Hepatocyte (in vitro differentiated cells): ENCODE results near the gene MRC1. TPM values are rescaled to one million over a fixed set of nuclear protein-coding genes. Genes with fewer than 3 reads are reported as not detected.

Source experiments
- DNase-seq: peaks from one replicate; pipeline ENCODE4 v3.0.0-alpha.2; 2016; ENCODE audit warnings: low spot score
- H2AFZ ChIP-seq: fragments of 200-600 bp; sonication (generic); 2 replicates; pipeline ENCODE4 v1.6.0; 2016; ENCODE audit warnings: antibody characterized with exemption, mild to moderate bottlenecking
- H3K27ac ChIP-seq: fragments of 200-600 bp; sonication (generic); 2 replicates; pipeline ENCODE4 v1.5.1; 2016; ENCODE audit warnings: mild to moderate bottlenecking
- H3K27me3 ChIP-seq: fragments of 200-600 bp; sonication (generic); 2 replicates; pipeline ENCODE4 v1.6.1; 2016
- H3K36me3 ChIP-seq: fragments of 200-600 bp; sonication (generic); replicated peaks from 2 replicates; pipeline ENCODE4 v1.5.1; 2016; ENCODE audit warnings: low read depth; ENCODE audit not compliant: insufficient read depth
- H3K4me1 ChIP-seq: fragments of 200-600 bp; sonication (generic); 2 replicates; pipeline ENCODE4 v1.5.1; 2016; ENCODE audit warnings: mild to moderate bottlenecking, moderate library complexity; ENCODE audit not compliant: insufficient read depth
- H3K4me2 ChIP-seq: fragments of 200-600 bp; sonication (generic); 2 replicates; pipeline ENCODE4 v1.6.0; 2016
- H3K4me3 ChIP-seq: fragments of 200-600 bp; sonication (generic); 2 replicates; pipeline ENCODE4 v1.5.1; 2016; ENCODE audit warnings: mild to moderate bottlenecking
- H3K79me2 ChIP-seq: fragments of 200-600 bp; sonication (generic); 2 replicates; pipeline ENCODE4 v1.6.0; 2017; ENCODE audit warnings: mild to moderate bottlenecking
- H3K9me2 ChIP-seq: fragments of 200-600 bp; sonication (generic); replicated peaks from 2 replicates; pipeline ENCODE4 v1.6.0; 2017; ENCODE audit warnings: mild to moderate bottlenecking; ENCODE audit not compliant: insufficient read depth
- H3K9me3 ChIP-seq: fragments of 200-600 bp; sonication (generic); 2 replicates; pipeline ENCODE4 v1.5.1; 2016; ENCODE audit warnings: low read depth, mild to moderate bottlenecking
- H4K20me1 ChIP-seq: fragments of 200-600 bp; sonication (generic); 2 replicates; pipeline ENCODE4 v1.6.0; 2016; ENCODE audit warnings: mild to moderate bottlenecking; ENCODE audit not compliant: insufficient read depth, poor library complexity, severe bottlenecking
- CTCF ChIP-seq: fragments of 200-600 bp; sonication (generic); IDR thresholded peaks from 2 replicates; pipeline ENCODE4 v1.5.1; 2016; ENCODE audit warnings: antibody characterized with exemption, mild to moderate bottlenecking; ENCODE audit not compliant: poor library complexity
- EZH2 ChIP-seq: fragments of 200-600 bp; sonication (generic); IDR thresholded peaks from 2 replicates; pipeline ENCODE4 v1.6.1; 2016; ENCODE audit warnings: antibody characterized with exemption, mild to moderate bottlenecking, borderline replicate concordance
- EZH2phosphoT487 ChIP-seq: fragments of 200-600 bp; sonication (generic); IDR thresholded peaks from one replicate; pipeline ENCODE4 v1.6.1; 2018; ENCODE audit warnings: antibody characterized with exemption, mild to moderate bottlenecking, low read depth, moderate library complexity; ENCODE audit not compliant: unreplicated experiment, severe bottlenecking
- WGBS: methylation state at CpG from one replicate; pipeline ENCODE4 v1.1.6; 2016; ENCODE audit warnings: low lambda C conversion rate; ENCODE audit errors: missing lambda C conversion rate; 5-methylcytosine and 5-hydroxymethylcytosine counted together
- polyA plus RNA-seq: library from polyadenylated mRNA; unstranded; fragments of >200 nt; fragmentation: Nextera tagmentation; extraction: Ambion mirVana; gene quantifications from 2 replicates; pipeline ENCODE4 v1.2.1, GENCODE V29; 2016
- total RNA-seq: library from RNA; depleted of rRNA; stranded (reverse); fragments of >200 nt; gene quantifications from 2 replicates; pipeline ENCODE4 v1.2.3, GENCODE V29; 2014

Gene MRC1
- total and polyA plus RNA-seq, 2 experiments from 2014 or later = 0.30 to 2.4 TPM

- H3K27me3 ChIP-seq = no peaks in the 10 kb centered on the region
- no peaks in the 10 kb centered on the region for H3K9me2 ChIP-seq
- H3K9me3 ChIP-seq = no peaks in the 10 kb centered on the region
- H3K27ac ChIP-seq = no peak overlapping the region
- no peaks in the 10 kb centered on the region for H3K79me2 ChIP-seq
- no peaks in the 10 kb centered on the region for H3K4me1 ChIP-seq
- no peak for TF ChIP-seq EZH2
- no peak for TF ChIP-seq EZH2phosphoT487
- H2AFZ ChIP-seq = no peak overlapping the region
- whole genome bisulfite sequencing = 88% methylated on average over 6 of the region's 6 CpGs
- no peak for DNase-seq
- H3K4me3 ChIP-seq = no peak overlapping the region
- no peaks in the 10 kb centered on the region for H3K36me3 ChIP-seq
- no peaks in the 10 kb centered on the region for H4K20me1 ChIP-seq
- no peak overlapping the region for H3K4me2 ChIP-seq
These were observed 61.9 kb downstream of the MRC1 start for GRCh38 chr10:17871036-17871435.

- H3K9me2 ChIP-seq = no peaks in the 10 kb centered on the region
- no peak overlapping the region for H3K27ac ChIP-seq
- WGBS = 65% methylated on average over 8 of the region's 8 CpGs
- no peak overlapping the region for H3K4me3 ChIP-seq
- H3K27me3 ChIP-seq = no peaks in the 10 kb centered on the region
- no peak overlapping the region for H2AFZ ChIP-seq
- TF ChIP-seq EZH2 = no peak
- TF ChIP-seq CTCF = peak; percentile 41
- no peak for TF ChIP-seq EZH2phosphoT487
- DNase-seq = peak; percentile 9
- no peaks in the 10 kb centered on the region for H3K79me2 ChIP-seq
- no peaks in the 10 kb centered on the region for H4K20me1 ChIP-seq
- no peaks in the 10 kb centered on the region for H3K36me3 ChIP-seq
- H3K9me3 ChIP-seq = no peaks in the 10 kb centered on the region
- H3K4me2 ChIP-seq = no peak overlapping the region
- H3K4me1 ChIP-seq = no peaks in the 10 kb centered on the region
These were observed 63.3 kb downstream of the MRC1 start for GRCh38 chr10:17872191-17873091.

- no peaks in the 10 kb centered on the region for H3K9me2 ChIP-seq
- DNase-seq = no peak
- H2AFZ ChIP-seq = no peak overlapping the region
- H4K20me1 ChIP-seq = no peaks in the 10 kb centered on the region
- H3K27ac ChIP-seq = no peak overlapping the region
- no peaks in the 10 kb centered on the region for H3K36me3 ChIP-seq
- no peaks in the 10 kb centered on the region for H3K27me3 ChIP-seq
- H3K4me3 ChIP-seq = no peak overlapping the region
- H3K9me3 ChIP-seq = no peaks in the 10 kb centered on the region
- no peak for TF ChIP-seq EZH2
- TF ChIP-seq CTCF = no peak
- no peak for TF ChIP-seq EZH2phosphoT487
- WGBS = 64% methylated on average over 2 of the region's 2 CpGs
- no peak overlapping the region for H3K4me2 ChIP-seq
- no peaks in the 10 kb centered on the region for H3K4me1 ChIP-seq
- no peaks in the 10 kb centered on the region for H3K79me2 ChIP-seq
These were observed 64.8 kb downstream of the MRC1 start for GRCh38 chr10:17873946-17874345.

- Histone ChIP-seq H3K4me3 (no peak overlapping the region), H2AFZ (no peak overlapping the region), H3K79me2 (no peaks in the 10 kb centered on the region), H3K4me1 (no peaks in the 10 kb centered on the region), H3K9me3 (no peaks in the 10 kb centered on the region), H3K9me2 (no peaks in the 10 kb centered on the region), H3K36me3 (no peaks in the 10 kb centered on the region), H3K27ac (no peak overlapping the region), H4K20me1 (no peaks in the 10 kb centered on the region), H3K27me3 (no peaks in the 10 kb centered on the region), H3K4me2 (no peak overlapping the region)
- TF ChIP-seq EZH2 (no peak), CTCF (no peak), EZH2phosphoT487 (no peak)
- no peak for DNase-seq
These were observed 68.0 kb downstream of the MRC1 start for GRCh38 chr10:17877121-17877520.
